Mucosa of gallbladder (tissue), 1 donor: ENCODE data around the gene LAPTM4A. TPM values are rescaled to one million over a fixed set of nuclear protein-coding genes. Genes with fewer than 3 reads are reported as not detected.
A peak's percentile ranks its signal among the peaks of the same experiment; 100 is the strongest.

Experiments used
- DNase-seq: peaks from one replicate; pipeline ENCODE4 v3.0.0-alpha.2; 2020; ENCODE audit warnings: low spot score
- total RNA-seq: library from RNA; stranded (reverse); gene quantifications from one replicate; pipeline ENCODE4 v1.2.1, GENCODE V29; 2021
- donor health status: DM: no; HTN: no; CAD: no.

The LAPTM4A gene
- total RNA-seq, 1 donor from 2014 or later: 274 TPM

DNA sequence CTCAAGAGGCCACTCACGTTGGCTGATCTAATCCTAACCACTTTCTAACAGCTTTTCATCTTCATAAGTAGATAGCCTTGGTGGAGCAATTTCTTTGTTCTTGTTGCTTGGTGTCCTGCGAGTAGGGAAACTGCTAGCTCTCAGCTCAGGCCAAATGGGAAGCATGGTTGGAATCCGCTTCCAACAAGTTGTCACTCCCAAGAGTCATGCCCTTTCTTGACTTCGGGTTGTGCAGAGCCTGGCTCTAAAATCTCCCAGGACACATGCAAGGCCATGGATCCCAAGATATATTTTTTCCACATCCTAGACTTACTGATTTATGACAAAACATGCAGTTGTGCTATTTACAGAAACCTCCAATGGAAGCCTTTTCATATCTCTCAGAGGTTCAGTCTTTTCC is 31.7 kb downstream of the LAPTM4A start:
- DNase-seq: no peak

GRCh38 chr2:20018601-20019152 is 32.8 kb downstream of the LAPTM4A start:
- DNase-seq: no peak

GRCh38 chr2:20016346-20016745 is 35.1 kb downstream of the LAPTM4A start:
- no peak for DNase-seq

DNA sequence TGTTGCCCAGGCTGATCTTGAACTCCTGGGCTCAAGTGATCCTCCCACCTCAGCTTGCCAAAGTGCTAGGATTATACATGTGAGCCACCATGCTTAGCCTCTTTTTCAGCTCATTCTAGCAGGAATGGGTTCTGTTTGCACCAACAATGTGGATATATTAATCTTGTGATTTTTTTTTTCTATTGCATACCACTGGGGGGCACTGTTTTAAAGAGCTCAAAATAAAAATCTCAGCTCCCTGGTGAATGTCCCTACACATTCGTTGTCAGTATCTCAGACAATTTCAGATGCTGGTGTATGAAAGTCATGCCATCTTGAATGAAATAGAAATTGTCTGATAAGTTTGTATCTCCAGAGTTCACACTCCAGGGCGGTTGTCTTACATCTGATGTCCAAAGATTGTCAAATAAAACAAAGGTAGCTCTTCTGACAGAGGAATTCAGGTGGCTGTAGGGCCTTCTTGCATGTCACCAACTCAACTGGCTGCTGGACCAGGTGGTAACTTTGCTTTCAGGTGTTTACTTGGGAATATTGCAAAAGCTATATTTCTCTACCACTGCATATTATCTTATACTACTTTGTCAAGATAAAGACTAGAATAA is 35.8 kb downstream of the LAPTM4A start:
- no peak for DNase-seq

- no peak for DNase-seq
These were observed 38.1 kb downstream of the LAPTM4A start for GRCh38 chr2:20013126-20013849.

- DNase-seq: peak; percentile 34
These were observed 38.9 kb downstream of the LAPTM4A start, which contains the start of gene MATN3 for GRCh38 chr2:20012282-20013125. MATN3 (minus strand) TSS chr2:20012668; CDS start chr2:20012631, 37 bp downstream.

DNA sequence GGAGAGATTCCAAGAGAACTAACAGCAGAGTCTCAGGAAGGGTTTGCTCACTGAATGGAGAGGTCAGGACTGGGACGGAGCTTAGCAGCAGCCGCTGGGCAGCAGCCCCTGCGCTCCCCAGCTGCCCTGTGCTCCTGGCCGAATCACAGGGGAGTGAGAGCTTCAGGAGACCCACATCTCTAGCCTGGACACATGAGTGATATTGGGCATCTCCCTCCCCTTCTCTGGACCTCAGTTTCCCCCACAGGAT is 39.5 kb downstream of the LAPTM4A start:
- no peak for DNase-seq

DNA sequence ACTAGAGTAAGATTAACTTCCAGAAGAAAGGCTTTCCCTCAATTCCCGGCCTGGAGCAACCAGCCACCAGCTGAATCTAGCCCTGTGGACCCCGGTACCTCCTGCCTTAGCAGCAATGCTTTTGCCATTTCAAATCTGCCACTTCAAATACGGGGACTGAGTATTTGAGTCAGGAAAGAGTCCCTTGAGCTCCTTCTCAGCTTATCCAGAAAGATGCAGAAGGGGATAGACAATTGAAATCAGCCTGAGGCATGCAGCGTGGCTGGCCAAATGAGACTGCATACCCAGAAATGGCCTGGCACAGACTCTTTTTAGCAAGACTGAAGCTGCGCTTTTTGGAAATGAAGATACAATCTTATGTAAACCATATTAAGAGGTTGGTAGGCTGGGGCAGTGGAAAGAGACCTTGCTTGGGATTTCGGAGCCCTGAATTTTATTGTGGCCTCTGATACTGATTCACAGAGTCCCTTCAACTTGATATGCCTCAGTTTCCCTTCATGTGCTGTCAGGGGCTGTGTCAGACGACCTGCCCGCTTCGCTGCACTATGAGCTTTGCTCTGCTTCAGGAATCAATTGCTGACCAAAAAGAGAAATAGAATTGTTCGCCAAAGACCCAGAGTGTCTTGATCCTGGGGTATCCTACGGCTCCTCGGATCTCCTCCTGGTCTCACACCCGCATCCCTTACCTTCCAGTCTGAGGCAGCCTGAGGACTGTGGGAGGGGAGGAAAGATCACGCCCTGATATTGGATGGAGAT is 40.0 kb downstream of the LAPTM4A start:
- no peak for DNase-seq

DNA sequence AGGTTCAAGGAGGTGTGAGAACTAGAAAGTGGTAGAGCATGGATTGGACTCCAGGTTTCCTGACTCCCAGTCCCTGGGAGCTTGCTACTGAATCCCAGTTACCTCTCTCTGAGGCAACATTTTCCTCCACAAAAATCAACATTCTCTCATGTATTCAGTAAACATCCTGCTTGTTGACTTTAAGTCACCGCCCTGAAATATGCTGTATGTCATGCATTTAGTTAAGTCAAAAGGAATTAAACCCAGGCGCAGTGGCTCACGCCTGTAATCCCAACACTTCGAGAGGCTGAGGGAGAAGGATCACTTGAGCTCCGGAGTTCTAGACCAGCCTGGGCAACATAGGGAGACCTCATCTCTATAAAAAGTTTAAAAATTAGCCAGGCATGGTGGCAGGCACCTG is 42.7 kb downstream of the LAPTM4A start:
- DNase-seq: no peak

DNA sequence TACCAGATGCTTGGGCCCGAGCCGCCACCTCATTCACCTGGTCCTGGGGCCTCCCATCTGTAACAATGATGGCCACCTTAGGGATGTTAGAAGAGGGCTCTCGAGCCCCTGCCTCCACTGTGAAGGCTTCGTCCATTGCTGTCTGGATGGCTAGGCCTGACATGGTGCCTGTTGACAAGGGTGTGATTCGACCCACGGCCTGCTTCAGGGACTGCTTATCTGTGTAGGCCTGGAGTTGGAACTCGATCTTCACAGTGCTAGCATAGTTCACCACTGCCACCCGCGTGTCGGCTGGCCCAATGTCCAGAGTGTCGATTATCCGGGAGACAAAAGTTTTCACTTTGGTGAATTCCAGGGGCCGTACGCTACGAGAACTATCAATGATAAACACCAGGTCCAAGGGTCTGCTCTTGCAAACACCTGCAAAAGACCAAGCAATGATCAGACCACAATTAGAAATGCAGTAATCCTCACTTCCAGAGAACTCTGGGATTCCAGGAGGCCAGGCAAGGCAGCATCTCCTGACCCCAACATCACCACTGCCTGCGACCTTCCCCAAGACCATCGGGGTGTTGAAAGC is 45.4 kb downstream of the LAPTM4A start:
- DNase-seq: no peak

DNA sequence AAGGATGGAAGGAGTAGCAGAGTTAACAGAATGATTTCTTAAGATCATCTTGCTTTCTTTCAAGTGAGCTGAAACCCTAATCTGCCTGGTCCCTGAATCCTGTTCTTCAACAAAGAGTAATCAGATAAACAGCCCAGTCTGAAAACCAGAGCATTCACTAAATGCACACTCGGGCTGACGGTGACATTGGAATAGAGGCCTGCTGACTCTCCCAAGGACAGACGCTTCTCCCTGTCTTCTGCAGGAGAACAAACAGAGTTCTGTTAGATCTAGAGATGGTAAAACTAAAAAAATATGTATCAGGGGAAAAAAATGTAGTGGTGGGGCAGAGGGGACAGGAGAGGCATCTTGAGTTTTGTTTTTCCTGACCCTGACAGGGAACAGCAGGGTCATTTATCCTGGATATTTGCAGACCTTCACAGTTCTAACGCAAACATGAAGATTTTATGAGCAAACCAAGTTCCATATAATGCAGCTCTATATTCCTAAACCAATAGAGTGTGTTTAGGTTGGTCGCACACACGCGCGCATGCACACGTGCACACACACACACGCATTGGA is 46.3 kb downstream of the LAPTM4A start:
- DNase-seq: no peak

- no peak for DNase-seq
These were observed 50.0 kb downstream of the LAPTM4A start for GRCh38 chr2:20001361-20001863.

- DNase-seq: no peak
These were observed 57.7 kb downstream of the LAPTM4A start for GRCh38 chr2:19993731-19994130.

DNA sequence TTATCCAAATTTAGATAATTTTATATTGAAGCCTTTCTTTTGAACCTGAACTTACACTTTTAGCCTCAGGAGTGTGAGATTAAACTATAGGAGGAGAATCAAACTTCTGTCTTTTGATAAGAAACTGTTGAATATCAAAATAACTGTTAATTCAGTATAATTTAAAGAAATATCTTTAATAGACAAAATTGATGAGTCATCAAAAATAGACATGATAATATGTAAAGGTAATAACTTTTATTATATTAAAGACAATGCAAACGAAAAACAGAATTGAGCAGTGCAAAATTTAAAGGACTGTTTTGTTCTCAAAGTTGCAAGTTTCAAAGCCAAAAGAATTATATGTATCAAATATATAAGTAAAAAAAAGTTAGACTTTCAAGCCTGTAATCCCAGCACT is 59.5 kb downstream of the LAPTM4A start:
- DNase-seq: no peak

DNA sequence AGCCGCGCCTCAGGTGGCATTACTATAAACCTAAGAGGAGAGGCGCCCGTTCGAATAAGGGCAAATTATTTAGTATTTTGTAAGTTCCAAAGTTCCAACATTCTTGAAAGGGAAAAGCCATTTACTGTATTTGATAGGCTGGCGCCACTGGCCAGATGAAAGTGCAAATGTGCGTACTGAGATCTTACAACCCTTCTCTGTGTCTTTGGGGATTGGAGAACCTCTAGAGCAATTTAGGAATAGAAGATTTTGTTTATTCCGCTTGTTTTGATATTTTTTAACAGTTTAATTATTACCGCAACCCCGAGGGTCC is 61.1 kb downstream of the LAPTM4A start:
- no peak for DNase-seq

DNA sequence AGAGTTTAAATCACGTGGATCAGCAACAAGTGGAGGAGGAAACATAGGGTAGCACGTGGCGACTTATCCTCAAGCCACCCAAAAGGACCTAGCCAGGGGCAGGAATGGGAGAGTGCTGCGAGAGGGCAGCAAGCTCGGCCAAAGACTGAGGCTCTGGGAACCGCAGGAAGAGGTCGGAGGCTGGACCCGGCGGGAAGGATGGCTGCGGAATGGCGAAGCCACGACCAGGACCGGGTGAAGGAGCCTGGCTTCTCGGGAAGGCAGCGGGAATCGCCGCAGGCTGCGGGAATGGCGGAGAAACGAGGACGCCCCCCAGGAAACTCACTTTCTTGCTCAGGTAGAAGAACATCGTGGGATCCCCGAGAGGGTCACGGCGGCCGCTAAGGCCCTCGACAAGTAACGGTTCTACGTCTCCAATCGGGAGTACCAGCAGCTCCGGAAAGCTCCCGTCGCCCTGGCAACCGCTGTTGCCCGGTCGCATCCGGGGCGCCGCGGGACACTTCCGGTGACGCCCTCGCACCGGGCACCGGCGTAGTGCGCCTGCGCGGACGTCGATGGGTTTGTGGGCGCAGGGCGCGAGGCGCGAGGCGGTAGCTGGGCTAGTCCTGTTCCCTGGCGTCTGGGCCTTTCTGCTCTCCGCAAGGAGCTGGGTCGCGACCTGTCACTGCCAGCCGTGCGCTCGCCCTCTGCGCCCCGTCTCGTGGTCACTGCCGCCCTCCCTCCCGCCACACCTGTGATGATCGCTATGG is 61.6 kb downstream of the LAPTM4A start, which contains the start of gene WDR35:
Gene WDR35 (minus strand): TSS at position 439 of the 749 bp plus-strand sequence. CDS start 90 bp downstream, at position 349.
- DNase-seq: peak; percentile 91

- DNase-seq: no peak
These were observed 62.1 kb downstream of the LAPTM4A start for GRCh38 chr2:19989342-19989666.

- no peak for DNase-seq
These were observed 62.8 kb downstream of the LAPTM4A start for GRCh38 chr2:19988600-19988999.

GRCh38 chr2:19987936-19988335 is 63.5 kb downstream of the LAPTM4A start:
- DNase-seq: no peak
